HepG2 (cell line): ENCODE measurements around the gene CHST14. TPM values are rescaled to one million over a fixed set of nuclear protein-coding genes. Genes with fewer than 3 reads are reported as not detected.
A peak's percentile ranks its signal among the peaks of the same experiment; 100 is the strongest.

Experiments
- NR2F1 ChIP-seq, 2 experiments: fragments of 450-650 bp in 1 of 2; formaldehyde crosslinking in 1 of 2; IDR thresholded peaks; 2 replicates each; pipeline versions ENCODE4 v1.5.0 to v1.6.1; 2016 to 2020; ENCODE audit warnings: mild to moderate bottlenecking in 1 of 2, missing compliant biosample characterization in 1 of 2, missing genetic modification reagents in 1 of 2, moderate library complexity in 1 of 2
- RARG ChIP-seq: sonication (generic); formaldehyde crosslinking; IDR thresholded peaks from 2 replicates; pipeline ENCODE4 v1.4.0; 2020; ENCODE audit warnings: low read depth, mild to moderate bottlenecking, missing genetic modification reagents
- ZNF777 ChIP-seq: sonication (generic); formaldehyde crosslinking; IDR thresholded peaks from 2 replicates; pipeline ENCODE4 v1.4.0; 2020; ENCODE audit warnings: missing genetic modification reagents
- ZNF790 ChIP-seq: sonication (generic); formaldehyde crosslinking; IDR thresholded peaks from 2 replicates; pipeline ENCODE4 v1.8.0; 2022; ENCODE audit warnings: missing genetic modification reagents, mild to moderate bottlenecking, borderline replicate concordance
- polyA plus RNA-seq, 8 experiments: library from polyadenylated mRNA; depleted of rRNA in 3 of 8; stranded (reverse) in 7 of 8; unstranded in 1 of 8; fragments of >200 nt; fragmentation: Illumina TruSeq in 4 of 8; extraction: Trizol in 4 of 8; gene quantifications; 2 replicates each; pipeline versions ENCODE4 v1.2.1 to v1.2.3, GENCODE V29; 2011 to 2016; ENCODE audit warnings: low read depth in 4 of 8, missing spikeins in 1 of 8, mixed read lengths in 1 of 8; ENCODE audit not compliant: insufficient read depth in 1 of 8
- total RNA-seq, 5 experiments: library from RNA; depleted of rRNA; stranded (reverse); fragments of >200 nt; fragmentation: Illumina TruSeq; extraction: Trizol; gene quantifications; 2 replicates each; pipeline ENCODE4 v1.2.3, GENCODE V29; 2016; ENCODE audit warnings: low read depth in 1 of 5
- TF ChIP-seq, protein P1 (sequence below): sonication (generic); formaldehyde crosslinking; IDR thresholded peaks from 2 replicates; pipeline ENCODE4 v1.8.0; 2022; ENCODE audit warnings: missing genetic modification reagents, mild to moderate bottlenecking, moderate library complexity, borderline replicate concordance
- TF ChIP-seq, protein P2 (sequence below): sonication (generic); formaldehyde crosslinking; IDR thresholded peaks from 2 replicates; pipeline ENCODE4 v1.4.0; 2020; ENCODE audit warnings: missing genetic modification reagents
- TF ChIP-seq, protein P3 (sequence below): conservative IDR thresholded peaks from 2 replicates; pipeline ENCODE4 v1.6.1; 2018; ENCODE audit warnings: missing genetic modification reagents
- TF ChIP-seq, protein P4 (sequence below): sonication (generic); formaldehyde crosslinking; IDR thresholded peaks from 2 replicates; pipeline ENCODE4 v1.9.0; 2021; ENCODE audit warnings: missing genetic modification reagents, borderline replicate concordance
- TF ChIP-seq, protein P5 (sequence below): sonication (generic); formaldehyde crosslinking; IDR thresholded peaks from 2 replicates; pipeline ENCODE4 v1.4.0; 2020; ENCODE audit warnings: missing genetic modification reagents, borderline replicate concordance

The CHST14 gene
- total and polyA plus RNA-seq, 2 of the 13 experiments (the other 11 are each of a cell fraction or from before 2014, with no cell fraction given) = 8.9 to 12.4 TPM

DNA sequence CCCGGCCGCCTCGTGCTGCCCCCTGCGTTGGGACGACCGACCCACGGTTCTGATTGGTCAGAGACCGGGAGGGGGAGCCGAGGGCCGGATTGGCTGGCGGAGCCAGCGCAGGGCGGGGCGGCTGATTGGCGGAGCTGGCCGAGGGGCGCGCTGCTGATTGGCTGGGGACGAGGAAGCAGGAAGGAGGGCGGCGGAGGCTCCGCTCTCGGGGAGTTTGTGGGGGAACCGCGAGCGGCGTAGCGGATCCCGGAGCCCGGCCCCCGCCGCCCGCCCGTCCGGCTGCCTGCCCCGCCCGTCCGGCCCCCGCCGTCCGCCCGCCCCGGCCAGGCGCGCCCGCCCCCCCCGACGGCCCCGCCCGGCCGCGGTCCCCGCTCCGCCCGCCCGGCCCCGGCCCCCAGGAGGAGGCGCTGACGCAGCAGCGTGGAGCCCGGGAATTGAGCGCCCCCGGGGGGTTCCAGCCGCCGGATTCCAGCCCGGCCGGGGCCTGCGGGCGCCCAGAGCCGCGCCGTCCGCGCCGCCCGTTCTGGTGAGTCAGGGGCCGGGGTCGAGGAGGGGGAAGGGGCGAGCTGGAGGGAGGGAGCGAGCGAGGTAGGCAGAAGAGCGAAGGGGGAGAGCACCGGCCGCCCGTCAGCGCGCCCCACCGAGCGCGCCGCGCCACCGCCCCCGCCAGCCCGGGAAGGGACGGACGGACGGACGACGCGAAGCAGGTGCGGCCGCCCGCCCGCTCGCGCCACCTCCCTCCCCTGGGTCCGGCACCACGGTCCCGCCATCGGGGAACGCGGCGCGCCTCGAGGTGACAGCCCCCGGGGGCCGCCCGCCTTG lies 29.8 kb upstream of the CHST14 start, which contains the start of gene BAHD1 (continued):
- TF ChIP-seq RARG (CRISPR knock-in tag) = no peak
- TF ChIP-seq, protein P1, sequence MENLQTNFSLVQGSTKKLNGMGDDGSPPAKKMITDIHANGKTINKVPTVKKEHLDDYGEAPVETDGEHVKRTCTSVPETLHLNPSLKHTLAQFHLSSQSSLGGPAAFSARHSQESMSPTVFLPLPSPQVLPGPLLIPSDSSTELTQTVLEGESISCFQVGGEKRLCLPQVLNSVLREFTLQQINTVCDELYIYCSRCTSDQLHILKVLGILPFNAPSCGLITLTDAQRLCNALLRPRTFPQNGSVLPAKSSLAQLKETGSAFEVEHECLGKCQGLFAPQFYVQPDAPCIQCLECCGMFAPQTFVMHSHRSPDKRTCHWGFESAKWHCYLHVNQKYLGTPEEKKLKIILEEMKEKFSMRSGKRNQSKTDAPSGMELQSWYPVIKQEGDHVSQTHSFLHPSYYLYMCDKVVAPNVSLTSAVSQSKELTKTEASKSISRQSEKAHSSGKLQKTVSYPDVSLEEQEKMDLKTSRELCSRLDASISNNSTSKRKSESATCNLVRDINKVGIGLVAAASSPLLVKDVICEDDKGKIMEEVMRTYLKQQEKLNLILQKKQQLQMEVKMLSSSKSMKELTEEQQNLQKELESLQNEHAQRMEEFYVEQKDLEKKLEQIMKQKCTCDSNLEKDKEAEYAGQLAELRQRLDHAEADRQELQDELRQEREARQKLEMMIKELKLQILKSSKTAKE (CRISPR knock-in tag) = no peak
- TF ChIP-seq NR2F1 (CRISPR knock-in tag; IDR thresholded peaks at IDR 0.05) = no peak
- TF ChIP-seq, protein P2, sequence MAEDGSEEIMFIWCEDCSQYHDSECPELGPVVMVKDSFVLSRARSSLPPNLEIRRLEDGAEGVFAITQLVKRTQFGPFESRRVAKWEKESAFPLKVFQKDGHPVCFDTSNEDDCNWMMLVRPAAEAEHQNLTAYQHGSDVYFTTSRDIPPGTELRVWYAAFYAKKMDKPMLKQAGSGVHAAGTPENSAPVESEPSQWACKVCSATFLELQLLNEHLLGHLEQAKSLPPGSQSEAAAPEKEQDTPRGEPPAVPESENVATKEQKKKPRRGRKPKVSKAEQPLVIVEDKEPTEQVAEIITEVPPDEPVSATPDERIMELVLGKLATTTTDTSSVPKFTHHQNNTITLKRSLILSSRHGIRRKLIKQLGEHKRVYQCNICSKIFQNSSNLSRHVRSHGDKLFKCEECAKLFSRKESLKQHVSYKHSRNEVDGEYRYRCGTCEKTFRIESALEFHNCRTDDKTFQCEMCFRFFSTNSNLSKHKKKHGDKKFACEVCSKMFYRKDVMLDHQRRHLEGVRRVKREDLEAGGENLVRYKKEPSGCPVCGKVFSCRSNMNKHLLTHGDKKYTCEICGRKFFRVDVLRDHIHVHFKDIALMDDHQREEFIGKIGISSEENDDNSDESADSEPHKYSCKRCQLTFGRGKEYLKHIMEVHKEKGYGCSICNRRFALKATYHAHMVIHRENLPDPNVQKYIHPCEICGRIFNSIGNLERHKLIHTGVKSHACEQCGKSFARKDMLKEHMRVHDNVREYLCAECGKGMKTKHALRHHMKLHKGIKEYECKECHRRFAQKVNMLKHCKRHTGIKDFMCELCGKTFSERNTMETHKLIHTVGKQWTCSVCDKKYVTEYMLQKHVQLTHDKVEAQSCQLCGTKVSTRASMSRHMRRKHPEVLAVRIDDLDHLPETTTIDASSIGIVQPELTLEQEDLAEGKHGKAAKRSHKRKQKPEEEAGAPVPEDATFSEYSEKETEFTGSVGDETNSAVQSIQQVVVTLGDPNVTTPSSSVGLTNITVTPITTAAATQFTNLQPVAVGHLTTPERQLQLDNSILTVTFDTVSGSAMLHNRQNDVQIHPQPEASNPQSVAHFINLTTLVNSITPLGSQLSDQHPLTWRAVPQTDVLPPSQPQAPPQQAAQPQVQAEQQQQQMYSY = no peak
- TF ChIP-seq ZNF790 (CRISPR knock-in tag) = no peak
- peak; percentile 68 for TF ChIP-seq ZNF777
- TF ChIP-seq, protein P3, sequence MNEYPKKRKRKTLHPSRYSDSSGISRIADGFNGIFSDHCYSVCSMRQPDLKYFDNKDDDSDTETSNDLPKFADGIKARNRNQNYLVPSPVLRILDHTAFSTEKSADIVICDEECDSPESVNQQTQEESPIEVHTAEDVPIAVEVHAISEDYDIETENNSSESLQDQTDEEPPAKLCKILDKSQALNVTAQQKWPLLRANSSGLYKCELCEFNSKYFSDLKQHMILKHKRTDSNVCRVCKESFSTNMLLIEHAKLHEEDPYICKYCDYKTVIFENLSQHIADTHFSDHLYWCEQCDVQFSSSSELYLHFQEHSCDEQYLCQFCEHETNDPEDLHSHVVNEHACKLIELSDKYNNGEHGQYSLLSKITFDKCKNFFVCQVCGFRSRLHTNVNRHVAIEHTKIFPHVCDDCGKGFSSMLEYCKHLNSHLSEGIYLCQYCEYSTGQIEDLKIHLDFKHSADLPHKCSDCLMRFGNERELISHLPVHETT (CRISPR knock-in tag) = peak; percentile 58; the same call in 1 of the 2 replicates
- TF ChIP-seq, protein P4, sequence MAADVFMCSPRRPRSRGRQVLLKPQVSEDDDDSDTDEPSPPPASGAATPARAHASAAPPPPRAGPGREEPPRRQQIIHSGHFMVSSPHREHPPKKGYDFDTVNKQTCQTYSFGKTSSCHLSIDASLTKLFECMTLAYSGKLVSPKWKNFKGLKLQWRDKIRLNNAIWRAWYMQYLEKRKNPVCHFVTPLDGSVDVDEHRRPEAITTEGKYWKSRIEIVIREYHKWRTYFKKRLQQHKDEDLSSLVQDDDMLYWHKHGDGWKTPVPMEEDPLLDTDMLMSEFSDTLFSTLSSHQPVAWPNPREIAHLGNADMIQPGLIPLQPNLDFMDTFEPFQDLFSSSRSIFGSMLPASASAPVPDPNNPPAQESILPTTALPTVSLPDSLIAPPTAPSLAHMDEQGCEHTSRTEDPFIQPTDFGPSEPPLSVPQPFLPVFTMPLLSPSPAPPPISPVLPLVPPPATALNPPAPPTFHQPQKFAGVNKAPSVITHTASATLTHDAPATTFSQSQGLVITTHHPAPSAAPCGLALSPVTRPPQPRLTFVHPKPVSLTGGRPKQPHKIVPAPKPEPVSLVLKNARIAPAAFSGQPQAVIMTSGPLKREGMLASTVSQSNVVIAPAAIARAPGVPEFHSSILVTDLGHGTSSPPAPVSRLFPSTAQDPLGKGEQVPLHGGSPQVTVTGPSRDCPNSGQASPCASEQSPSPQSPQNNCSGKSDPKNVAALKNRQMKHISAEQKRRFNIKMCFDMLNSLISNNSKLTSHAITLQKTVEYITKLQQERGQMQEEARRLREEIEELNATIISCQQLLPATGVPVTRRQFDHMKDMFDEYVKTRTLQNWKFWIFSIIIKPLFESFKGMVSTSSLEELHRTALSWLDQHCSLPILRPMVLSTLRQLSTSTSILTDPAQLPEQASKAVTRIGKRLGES = no peak
- TF ChIP-seq, protein P5, sequence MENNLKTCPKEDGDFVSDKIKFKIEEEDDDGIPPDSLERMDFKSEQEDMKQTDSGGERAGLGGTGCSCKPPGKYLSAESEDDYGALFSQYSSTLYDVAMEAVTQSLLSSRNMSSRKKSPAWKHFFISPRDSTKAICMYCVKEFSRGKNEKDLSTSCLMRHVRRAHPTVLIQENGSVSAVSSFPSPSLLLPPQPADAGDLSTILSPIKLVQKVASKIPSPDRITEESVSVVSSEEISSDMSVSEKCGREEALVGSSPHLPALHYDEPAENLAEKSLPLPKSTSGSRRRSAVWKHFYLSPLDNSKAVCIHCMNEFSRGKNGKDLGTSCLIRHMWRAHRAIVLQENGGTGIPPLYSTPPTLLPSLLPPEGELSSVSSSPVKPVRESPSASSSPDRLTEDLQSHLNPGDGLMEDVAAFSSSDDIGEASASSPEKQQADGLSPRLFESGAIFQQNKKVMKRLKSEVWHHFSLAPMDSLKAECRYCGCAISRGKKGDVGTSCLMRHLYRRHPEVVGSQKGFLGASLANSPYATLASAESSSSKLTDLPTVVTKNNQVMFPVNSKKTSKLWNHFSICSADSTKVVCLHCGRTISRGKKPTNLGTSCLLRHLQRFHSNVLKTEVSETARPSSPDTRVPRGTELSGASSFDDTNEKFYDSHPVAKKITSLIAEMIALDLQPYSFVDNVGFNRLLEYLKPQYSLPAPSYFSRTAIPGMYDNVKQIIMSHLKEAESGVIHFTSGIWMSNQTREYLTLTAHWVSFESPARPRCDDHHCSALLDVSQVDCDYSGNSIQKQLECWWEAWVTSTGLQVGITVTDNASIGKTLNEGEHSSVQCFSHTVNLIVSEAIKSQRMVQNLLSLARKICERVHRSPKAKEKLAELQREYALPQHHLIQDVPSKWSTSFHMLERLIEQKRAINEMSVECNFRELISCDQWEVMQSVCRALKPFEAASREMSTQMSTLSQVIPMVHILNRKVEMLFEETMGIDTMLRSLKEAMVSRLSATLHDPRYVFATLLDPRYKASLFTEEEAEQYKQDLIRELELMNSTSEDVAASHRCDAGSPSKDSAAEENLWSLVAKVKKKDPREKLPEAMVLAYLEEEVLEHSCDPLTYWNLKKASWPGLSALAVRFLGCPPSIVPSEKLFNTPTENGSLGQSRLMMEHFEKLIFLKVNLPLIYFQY (CRISPR knock-in tag) = no peak
